DMS 273 (cell line): Measurements from ENCODE around the gene THY1.

Experiments
- DNase-seq: peaks from one replicate; lab custom pipeline; 2025; ENCODE audit not compliant: unreplicated experiment; lab: John Stamatoyannopoulos, UW

THY1 gene

DNA sequence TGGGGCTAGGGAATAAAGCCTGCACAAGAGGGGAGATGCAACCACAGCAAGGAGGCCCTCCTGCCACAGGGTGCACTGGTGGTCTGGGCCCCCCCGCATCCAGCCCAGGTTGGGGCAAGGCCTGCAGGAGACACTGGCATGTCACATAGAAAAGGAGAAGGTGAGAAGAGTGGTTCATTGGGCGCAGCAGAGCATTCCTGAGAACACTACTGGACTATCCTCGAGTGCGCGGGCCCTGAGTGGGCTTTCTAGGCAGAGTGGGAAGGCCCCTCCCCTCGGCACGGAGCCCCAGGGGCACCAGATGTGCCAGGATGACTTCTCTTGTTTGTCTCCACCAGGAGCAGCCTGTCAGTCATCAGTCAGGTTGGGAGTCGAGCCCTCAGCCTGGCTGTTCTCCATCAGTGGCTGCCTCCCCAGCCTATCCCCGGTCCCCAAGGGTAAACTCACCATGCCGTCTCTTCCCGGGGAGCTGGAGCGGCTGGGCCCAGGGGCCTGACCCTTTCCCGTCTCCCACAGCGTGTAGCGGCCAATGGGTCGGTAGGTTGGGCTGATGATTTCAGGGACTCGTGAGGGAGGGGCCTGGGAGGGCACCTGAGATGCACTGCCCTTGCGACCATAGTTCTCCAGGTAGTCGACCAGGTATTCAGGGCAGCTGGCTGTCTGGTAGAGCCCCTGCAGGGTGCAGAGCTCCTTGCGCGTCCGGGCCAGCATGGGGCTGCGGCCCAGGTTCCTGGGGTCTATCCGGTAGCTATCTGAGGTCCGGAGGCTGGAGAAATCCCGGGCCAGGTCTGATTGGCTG lies 50.5 kb downstream of the THY1 start:
- peak; percentile 29 for DNase-seq

DNA sequence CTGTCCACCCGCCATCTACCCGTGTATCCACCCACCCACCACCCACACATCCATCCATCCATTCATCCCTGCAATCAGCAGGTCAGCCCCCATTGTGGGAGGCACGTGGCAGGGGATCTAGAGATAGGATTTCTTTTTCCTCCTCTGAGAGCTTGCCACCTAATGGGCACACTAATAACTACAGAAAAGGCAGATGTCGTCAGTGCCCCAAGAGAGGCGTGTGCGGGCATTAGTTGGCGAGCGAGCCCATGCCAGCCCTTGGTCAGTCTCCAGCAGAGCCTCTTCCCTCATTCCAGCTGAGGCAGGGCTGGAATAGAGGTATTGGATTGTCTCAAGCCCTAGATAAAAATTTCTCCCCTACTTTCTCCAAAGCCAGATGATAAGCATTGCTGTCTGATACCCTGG lies 51.2 kb downstream of the THY1 start:
- DNase-seq = peak; percentile 86

DNA sequence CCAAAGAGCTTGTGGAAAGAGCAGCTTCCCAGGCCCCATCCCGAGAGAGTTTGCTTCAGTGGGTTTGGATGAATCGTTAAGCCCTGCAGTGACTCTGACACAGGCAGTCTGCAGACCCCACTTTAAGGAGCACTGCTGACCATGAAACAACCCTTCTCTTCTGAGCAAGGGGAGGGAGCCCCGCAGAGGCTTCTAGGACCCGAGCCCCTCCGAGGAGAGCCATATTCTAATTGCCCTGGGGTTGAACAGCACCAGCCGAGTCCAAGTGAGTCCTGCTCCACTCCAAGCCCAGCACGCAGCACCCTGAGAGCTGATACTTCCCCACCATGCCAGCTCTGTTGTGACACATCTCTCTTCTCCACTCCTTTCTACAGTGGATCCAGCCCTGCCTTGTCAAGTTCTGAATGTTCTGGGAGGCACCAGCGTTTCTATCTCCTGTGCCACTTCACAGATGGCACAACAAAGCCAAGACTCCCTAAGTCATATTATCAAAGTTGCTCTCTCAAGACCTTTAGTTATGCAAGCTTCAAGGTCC lies 51.8 kb downstream of the THY1 start:
- DNase-seq = no peak

DNA sequence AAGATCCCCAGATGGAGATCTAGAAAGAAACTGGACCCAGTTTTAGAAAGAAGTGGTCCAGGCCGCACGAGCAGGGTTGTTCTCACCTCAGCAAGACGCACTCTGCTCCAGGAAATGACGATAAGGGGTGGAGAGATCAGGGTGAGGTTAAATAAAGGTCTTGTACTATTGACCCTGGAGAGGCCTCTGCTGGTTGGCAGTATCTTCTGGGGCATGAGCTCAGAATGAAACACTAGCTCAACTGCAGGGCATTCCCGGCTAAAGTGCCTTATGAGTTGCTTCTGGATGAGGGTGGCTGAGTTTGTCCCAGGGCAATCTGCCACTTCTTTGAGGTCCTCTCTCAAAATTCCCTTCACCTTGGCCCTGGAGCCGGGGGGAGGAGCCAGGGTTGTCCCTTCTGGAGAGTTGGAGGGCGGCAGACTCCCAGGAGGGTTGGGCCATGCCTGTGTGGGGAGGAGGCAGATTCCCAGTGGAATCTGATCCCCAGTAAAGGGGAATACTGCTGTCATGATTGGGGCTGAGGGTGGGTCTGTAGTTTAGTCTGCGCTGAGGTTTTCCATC lies 52.4 kb downstream of the THY1 start:
- peak; percentile 57 for DNase-seq

GRCh38 chr11:119369132-119369925 lies 53.6 kb downstream of the THY1 start:
- DNase-seq = peak; percentile 79

DNA sequence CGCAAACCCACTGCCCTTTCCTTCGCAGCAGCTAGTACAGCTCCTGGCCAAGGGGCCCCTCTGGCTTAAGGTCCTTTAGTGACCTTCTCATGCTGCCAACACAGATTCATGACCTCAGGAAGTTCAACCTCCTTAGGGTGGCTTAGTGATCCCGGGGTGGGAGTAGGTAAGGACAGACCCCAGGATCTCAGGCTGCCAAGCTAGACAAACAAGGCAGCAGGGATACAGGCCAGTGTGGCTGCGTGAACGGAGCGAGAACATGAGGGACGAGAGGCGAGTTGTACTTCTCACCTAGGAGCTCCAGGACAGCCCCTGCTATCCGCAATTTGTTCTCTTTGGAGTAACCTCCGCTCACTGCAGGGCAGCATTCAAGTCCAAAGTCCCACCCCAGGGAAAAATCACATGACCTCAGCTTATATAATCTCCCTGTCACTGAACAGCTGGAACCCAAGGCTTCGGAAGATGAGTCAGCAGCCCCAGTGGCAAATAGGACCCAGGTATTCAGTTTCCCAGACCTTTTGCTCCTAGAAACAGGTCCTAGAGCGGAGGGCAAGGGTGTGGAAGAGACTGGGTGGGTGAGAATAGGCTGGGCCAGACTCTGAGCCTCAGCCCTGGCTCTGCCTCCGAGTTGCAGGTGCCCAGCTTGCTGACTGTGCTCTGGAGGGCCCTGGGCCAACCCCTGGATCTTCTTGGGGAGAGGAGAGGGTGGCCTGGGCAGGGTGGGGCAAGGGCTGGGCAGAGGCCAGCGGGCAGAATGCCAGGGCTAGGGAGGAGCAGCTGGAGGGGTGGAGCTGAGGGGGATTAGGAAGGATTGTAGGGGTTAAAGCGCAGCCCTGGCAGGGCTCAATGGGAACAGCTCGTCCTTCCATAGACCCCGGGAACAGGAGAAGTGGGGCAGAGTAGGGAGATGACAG lies 54.6 kb downstream of the THY1 start:
- DNase-seq = peak; percentile 93

GRCh38 chr11:119367661-119368120 lies 55.3 kb downstream of the THY1 start:
- peak; percentile 28 for DNase-seq
